ENCODE results near the gene CYP26A1. TPM values are rescaled to one million over a fixed set of nuclear protein-coding genes. Genes with fewer than 3 reads are reported as not detected.
A peak's percentile ranks its signal among the peaks of the same experiment; 100 is the strongest.

Gene CYP26A1
- total RNA-seq, 2 donors from 2014 or later: 0.40 TPM; not detected in 1

- Mint-ChIP-seq H3K4me1 (no peaks in the 10 kb centered on the region), H3K4me3 (no peak overlapping the region), H3K27me3 (peaks cover 8% of the 10 kb centered on the region), H3K27ac (no peak overlapping the region), H3K36me3 (ENCODE audit: low read depth) (no peaks in the 10 kb centered on the region), H3K9me3 (no peaks in the 10 kb centered on the region)
- no peak for ATAC-seq (replicated peaks)
These were observed 36.9 kb downstream of the CYP26A1 start for GRCh38 chr10:93110472-93111146.

GRCh38 chr10:93113042-93113441 is 39.3 kb downstream of the CYP26A1 start:
- no peaks in the 10 kb centered on the region for H3K36me3 Mint-ChIP-seq (ENCODE audit: low read depth)
- no peak overlapping the region for H3K27ac Mint-ChIP-seq
- no peak for ATAC-seq (replicated peaks)
- H3K4me3 Mint-ChIP-seq: no peak overlapping the region
- no peaks in the 10 kb centered on the region for H3K9me3 Mint-ChIP-seq
- peaks cover 3% of the 10 kb centered on the region for H3K4me1 Mint-ChIP-seq
- peaks cover 8% of the 10 kb centered on the region for H3K27me3 Mint-ChIP-seq

GRCh38 chr10:93115661-93116383 is 42.1 kb downstream of the CYP26A1 start:
- H3K4me1 Mint-ChIP-seq: peaks cover 10% of the 10 kb centered on the region
- H3K27me3 Mint-ChIP-seq: peaks cover 8% of the 10 kb centered on the region
- no peak overlapping the region for H3K4me3 Mint-ChIP-seq
- ATAC-seq (replicated peaks): peak; percentile 70
- H3K9me3 Mint-ChIP-seq: no peaks in the 10 kb centered on the region
- no peaks in the 10 kb centered on the region for H3K36me3 Mint-ChIP-seq (ENCODE audit: low read depth)
- no peak overlapping the region for H3K27ac Mint-ChIP-seq

- H3K27ac Mint-ChIP-seq: no peak overlapping the region
- H3K9me3 Mint-ChIP-seq: peaks cover 12% of the 10 kb centered on the region
- ATAC-seq (replicated peaks): no peak
- H3K36me3 Mint-ChIP-seq (ENCODE audit: low read depth): no peaks in the 10 kb centered on the region
- no peaks in the 10 kb centered on the region for H3K27me3 Mint-ChIP-seq
- H3K4me3 Mint-ChIP-seq: no peak overlapping the region
- H3K4me1 Mint-ChIP-seq: peaks cover 19% of the 10 kb centered on the region
These were observed 47.6 kb downstream of the CYP26A1 start for GRCh38 chr10:93121311-93121710.

GRCh38 chr10:93123766-93124165 is 50.1 kb downstream of the CYP26A1 start:
- H3K4me3 Mint-ChIP-seq: no peak overlapping the region
- H3K36me3 Mint-ChIP-seq (ENCODE audit: low read depth): no peaks in the 10 kb centered on the region
- no peak for ATAC-seq (replicated peaks)
- no peaks in the 10 kb centered on the region for H3K27me3 Mint-ChIP-seq
- H3K4me1 Mint-ChIP-seq: peaks cover 17% of the 10 kb centered on the region
- H3K9me3 Mint-ChIP-seq: peaks cover 16% of the 10 kb centered on the region
- no peak overlapping the region for H3K27ac Mint-ChIP-seq

GRCh38 chr10:93124580-93125318 is 51.1 kb downstream of the CYP26A1 start:
- H3K27ac Mint-ChIP-seq: no peak overlapping the region
- peaks cover 18% of the 10 kb centered on the region for H3K9me3 Mint-ChIP-seq
- H3K36me3 Mint-ChIP-seq (ENCODE audit: low read depth): no peaks in the 10 kb centered on the region
- peak overlapping the region; percentile 36 for H3K4me3 Mint-ChIP-seq
- H3K27me3 Mint-ChIP-seq: no peaks in the 10 kb centered on the region
- no peak for ATAC-seq (replicated peaks)
- H3K4me1 Mint-ChIP-seq: peaks cover 17% of the 10 kb centered on the region

- Mint-ChIP-seq H3K36me3 (ENCODE audit: low read depth) (no peaks in the 10 kb centered on the region), H3K9me3 (peaks cover 18% of the 10 kb centered on the region), H3K4me1 (peaks cover 10% of the 10 kb centered on the region), H3K27ac (no peak overlapping the region), H3K27me3 (no peaks in the 10 kb centered on the region), H3K4me3 (no peak overlapping the region)
- no peak for ATAC-seq (replicated peaks)
These were observed 52.3 kb downstream of the CYP26A1 start for GRCh38 chr10:93125966-93126365.

- peaks cover 18% of the 10 kb centered on the region for H3K9me3 Mint-ChIP-seq
- H3K36me3 Mint-ChIP-seq (ENCODE audit: low read depth): no peaks in the 10 kb centered on the region
- ATAC-seq (replicated peaks): no peak
- H3K27me3 Mint-ChIP-seq: no peaks in the 10 kb centered on the region
- H3K4me1 Mint-ChIP-seq: peaks cover 10% of the 10 kb centered on the region
- no peak overlapping the region for H3K4me3 Mint-ChIP-seq
- H3K27ac Mint-ChIP-seq: no peak overlapping the region
These were observed 52.9 kb downstream of the CYP26A1 start for GRCh38 chr10:93126483-93127052.

Other genes starting within 250 kb of the CYP26A1 start
- gene EXOC6, start 225.4 kb upstream of the CYP26A1 start, total RNA-seq: 10 to 100 TPM in 1 of 2 donors, 1 to 10 TPM in 1; 9.8 to 12.1 TPM
- gene CYP26C1, start 13.1 kb upstream of the CYP26A1 start, total RNA-seq: not detected